ENCODE results near the gene CRBN.

CRBN gene

DNA sequence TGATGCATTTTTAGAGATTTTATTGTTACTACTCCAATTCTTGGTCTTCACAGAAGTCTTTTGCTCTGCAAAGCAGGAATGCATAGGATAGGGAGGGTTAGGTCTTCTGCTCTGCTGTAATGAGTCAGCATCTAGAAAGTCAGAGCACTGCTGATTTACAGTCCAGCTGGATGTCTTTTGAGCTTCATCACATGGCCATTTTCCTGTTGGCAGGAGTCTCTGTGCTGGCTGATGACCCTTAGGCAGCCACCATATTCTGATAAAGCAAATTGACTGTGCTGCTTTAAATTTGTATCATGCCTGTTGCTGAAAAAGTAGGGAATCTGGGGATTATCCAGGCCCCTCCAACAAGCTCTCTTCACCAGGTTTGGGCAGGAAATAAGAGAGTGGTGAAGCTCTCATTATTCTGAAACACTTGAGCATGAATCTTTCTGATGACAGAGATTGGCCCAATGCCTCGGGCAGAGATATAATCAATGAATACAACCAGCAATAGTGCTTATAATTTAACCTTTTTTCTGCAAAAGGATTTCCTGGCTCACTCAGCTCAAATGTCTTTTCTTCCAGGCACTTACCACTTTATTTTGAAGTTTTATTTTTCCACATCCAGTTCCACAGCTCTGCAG, 9.7 kb upstream of the CRBN start:
- no peak; the same call in 2 of the 3 replicates for ATAC-seq
- TF ChIP-seq ZNF565 (CRISPR knock-in tag; conservative IDR thresholded peaks at IDR 0.05; ENCODE audit: low read depth) (no peak), ZC3H10 (CRISPR knock-in tag; IDR thresholded peaks at IDR 0.05) (no peak), ISL1 (CRISPR knock-in tag; IDR thresholded peaks at IDR 0.05) (0 out of 2 replicates have a peak, but pooled peaks have one; percentile 6)

DNA sequence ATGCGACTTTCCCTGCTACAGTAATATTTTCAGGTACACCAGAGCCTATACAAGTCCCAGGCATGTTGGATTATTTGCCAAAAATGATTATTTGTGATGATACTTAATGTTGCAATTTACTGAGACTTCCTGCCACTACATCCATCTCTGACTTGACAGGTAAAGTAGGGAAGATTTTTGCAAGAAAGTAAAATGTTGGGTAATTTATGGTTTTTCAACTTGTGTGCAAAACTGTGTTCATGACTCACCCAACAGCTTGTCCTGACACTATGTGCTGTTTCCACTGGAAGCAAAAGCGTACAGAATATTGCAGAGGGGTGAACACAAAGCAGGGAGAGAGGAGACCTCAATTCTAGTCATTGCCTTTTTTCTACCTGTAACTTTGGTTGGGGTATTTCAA, 5.4 kb upstream of the CRBN start:
- TF ChIP-seq, protein P1, sequence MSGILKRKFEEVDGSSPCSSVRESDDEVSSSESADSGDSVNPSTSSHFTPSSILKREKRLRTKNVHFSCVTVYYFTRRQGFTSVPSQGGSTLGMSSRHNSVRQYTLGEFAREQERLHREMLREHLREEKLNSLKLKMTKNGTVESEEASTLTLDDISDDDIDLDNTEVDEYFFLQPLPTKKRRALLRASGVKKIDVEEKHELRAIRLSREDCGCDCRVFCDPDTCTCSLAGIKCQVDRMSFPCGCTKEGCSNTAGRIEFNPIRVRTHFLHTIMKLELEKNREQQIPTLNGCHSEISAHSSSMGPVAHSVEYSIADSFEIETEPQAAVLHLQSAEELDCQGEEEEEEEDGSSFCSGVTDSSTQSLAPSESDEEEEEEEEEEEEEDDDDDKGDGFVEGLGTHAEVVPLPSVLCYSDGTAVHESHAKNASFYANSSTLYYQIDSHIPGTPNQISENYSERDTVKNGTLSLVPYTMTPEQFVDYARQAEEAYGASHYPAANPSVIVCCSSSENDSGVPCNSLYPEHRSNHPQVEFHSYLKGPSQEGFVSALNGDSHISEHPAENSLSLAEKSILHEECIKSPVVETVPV (CRISPR knock-in tag; IDR thresholded peaks at IDR 0.05): no peak
- TF ChIP-seq ZNF565 (CRISPR knock-in tag; conservative IDR thresholded peaks at IDR 0.05; ENCODE audit: low read depth): no peak
- no peak for TF ChIP-seq CSDC2 (CRISPR knock-in tag; IDR thresholded peaks at IDR 0.05)
- no peak for TF ChIP-seq ESRRG (CRISPR knock-in tag; IDR thresholded peaks at IDR 0.05)
- no peak for TF ChIP-seq ARNTL (CRISPR knock-in tag; IDR thresholded peaks at IDR 0.05; ENCODE audit: borderline replicate concordance, low read depth)
- TF ChIP-seq, protein P2, sequence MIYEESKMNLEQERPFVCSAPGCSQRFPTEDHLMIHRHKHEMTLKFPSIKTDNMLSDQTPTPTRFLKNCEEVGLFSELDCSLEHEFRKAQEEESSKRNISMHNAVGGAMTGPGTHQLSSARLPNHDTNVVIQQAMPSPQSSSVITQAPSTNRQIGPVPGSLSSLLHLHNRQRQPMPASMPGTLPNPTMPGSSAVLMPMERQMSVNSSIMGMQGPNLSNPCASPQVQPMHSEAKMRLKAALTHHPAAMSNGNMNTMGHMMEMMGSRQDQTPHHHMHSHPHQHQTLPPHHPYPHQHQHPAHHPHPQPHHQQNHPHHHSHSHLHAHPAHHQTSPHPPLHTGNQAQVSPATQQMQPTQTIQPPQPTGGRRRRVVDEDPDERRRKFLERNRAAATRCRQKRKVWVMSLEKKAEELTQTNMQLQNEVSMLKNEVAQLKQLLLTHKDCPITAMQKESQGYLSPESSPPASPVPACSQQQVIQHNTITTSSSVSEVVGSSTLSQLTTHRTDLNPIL (CRISPR knock-in tag; IDR thresholded peaks at IDR 0.05; ENCODE audit: low read depth): no peak
- no peak for TF ChIP-seq ZNF8 (CRISPR knock-in tag; IDR thresholded peaks at IDR 0.05)
- TF ChIP-seq, protein P3, sequence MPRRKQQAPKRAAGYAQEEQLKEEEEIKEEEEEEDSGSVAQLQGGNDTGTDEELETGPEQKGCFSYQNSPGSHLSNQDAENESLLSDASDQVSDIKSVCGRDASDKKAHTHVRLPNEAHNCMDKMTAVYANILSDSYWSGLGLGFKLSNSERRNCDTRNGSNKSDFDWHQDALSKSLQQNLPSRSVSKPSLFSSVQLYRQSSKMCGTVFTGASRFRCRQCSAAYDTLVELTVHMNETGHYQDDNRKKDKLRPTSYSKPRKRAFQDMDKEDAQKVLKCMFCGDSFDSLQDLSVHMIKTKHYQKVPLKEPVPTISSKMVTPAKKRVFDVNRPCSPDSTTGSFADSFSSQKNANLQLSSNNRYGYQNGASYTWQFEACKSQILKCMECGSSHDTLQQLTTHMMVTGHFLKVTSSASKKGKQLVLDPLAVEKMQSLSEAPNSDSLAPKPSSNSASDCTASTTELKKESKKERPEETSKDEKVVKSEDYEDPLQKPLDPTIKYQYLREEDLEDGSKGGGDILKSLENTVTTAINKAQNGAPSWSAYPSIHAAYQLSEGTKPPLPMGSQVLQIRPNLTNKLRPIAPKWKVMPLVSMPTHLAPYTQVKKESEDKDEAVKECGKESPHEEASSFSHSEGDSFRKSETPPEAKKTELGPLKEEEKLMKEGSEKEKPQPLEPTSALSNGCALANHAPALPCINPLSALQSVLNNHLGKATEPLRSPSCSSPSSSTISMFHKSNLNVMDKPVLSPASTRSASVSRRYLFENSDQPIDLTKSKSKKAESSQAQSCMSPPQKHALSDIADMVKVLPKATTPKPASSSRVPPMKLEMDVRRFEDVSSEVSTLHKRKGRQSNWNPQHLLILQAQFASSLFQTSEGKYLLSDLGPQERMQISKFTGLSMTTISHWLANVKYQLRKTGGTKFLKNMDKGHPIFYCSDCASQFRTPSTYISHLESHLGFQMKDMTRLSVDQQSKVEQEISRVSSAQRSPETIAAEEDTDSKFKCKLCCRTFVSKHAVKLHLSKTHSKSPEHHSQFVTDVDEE (CRISPR knock-in tag; IDR thresholded peaks at IDR 0.05): no peak
- TF ChIP-seq, protein P4, sequence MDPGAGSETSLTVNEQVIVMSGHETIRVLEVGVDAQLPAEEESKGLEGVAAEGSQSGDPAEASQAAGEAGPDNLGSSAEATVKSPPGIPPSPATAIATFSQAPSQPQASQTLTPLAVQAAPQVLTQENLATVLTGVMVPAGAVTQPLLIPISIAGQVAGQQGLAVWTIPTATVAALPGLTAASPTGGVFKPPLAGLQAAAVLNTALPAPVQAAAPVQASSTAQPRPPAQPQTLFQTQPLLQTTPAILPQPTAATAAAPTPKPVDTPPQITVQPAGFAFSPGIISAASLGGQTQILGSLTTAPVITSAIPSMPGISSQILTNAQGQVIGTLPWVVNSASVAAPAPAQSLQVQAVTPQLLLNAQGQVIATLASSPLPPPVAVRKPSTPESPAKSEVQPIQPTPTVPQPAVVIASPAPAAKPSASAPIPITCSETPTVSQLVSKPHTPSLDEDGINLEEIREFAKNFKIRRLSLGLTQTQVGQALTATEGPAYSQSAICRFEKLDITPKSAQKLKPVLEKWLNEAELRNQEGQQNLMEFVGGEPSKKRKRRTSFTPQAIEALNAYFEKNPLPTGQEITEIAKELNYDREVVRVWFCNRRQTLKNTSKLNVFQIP (CRISPR knock-in tag; IDR thresholded peaks at IDR 0.05; ENCODE audit: borderline replicate concordance, low read depth): no peak
- TF ChIP-seq TCF4 (CRISPR knock-in tag; IDR thresholded peaks at IDR 0.05; ENCODE audit: borderline replicate concordance): no peak
- TF ChIP-seq, protein P5, sequence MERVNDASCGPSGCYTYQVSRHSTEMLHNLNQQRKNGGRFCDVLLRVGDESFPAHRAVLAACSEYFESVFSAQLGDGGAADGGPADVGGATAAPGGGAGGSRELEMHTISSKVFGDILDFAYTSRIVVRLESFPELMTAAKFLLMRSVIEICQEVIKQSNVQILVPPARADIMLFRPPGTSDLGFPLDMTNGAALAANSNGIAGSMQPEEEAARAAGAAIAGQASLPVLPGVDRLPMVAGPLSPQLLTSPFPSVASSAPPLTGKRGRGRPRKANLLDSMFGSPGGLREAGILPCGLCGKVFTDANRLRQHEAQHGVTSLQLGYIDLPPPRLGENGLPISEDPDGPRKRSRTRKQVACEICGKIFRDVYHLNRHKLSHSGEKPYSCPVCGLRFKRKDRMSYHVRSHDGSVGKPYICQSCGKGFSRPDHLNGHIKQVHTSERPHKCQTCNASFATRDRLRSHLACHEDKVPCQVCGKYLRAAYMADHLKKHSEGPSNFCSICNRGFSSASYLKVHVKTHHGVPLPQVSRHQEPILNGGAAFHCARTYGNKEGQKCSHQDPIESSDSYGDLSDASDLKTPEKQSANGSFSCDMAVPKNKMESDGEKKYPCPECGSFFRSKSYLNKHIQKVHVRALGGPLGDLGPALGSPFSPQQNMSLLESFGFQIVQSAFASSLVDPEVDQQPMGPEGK (CRISPR knock-in tag; IDR thresholded peaks at IDR 0.05; ENCODE audit: borderline replicate concordance): no peak

DNA sequence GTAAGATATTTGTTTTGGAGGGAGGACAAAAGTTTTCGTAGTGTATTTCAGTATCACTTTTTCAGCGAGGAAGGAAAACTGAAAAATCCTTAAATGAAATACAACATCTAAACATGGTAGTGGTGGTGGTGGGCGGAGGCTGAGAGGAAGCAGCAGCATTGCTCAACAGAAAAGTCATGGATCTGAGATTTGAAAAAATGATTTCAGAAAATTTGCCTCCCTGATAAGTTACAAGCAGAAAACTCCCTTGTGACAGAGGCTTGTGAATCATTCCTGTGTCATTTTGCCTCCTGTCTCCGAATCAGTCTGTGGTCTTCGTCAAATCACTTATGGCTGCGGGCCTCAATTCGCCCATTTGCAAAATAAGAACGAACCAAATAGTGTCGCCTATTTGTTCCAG, 965 bp upstream of the CRBN start:
- no peak for ATAC-seq
- no peak for TF ChIP-seq OSR1 (CRISPR knock-in tag; IDR thresholded peaks at IDR 0.05)
- no peak for TF ChIP-seq GLIS3 (CRISPR knock-in tag; IDR thresholded peaks at IDR 0.05)
- TF ChIP-seq ZNF70 (CRISPR knock-in tag; IDR thresholded peaks at IDR 0.05): no peak
- no peak for TF ChIP-seq ZFP3 (CRISPR knock-in tag; IDR thresholded peaks at IDR 0.05)
- TF ChIP-seq, protein P3 (CRISPR knock-in tag; IDR thresholded peaks at IDR 0.05): no peak
- TF ChIP-seq, protein P5 (CRISPR knock-in tag; IDR thresholded peaks at IDR 0.05; ENCODE audit: borderline replicate concordance): no peak
- no peak for TF ChIP-seq ISL1 (CRISPR knock-in tag; IDR thresholded peaks at IDR 0.05)
- TF ChIP-seq SNAI2 (CRISPR knock-in tag; IDR thresholded peaks at IDR 0.05): no peak
- TF ChIP-seq ZNF8 (CRISPR knock-in tag; IDR thresholded peaks at IDR 0.05): no peak
- no peak for TF ChIP-seq CSDC2 (CRISPR knock-in tag; IDR thresholded peaks at IDR 0.05)
- TF ChIP-seq, protein P4 (CRISPR knock-in tag; IDR thresholded peaks at IDR 0.05; ENCODE audit: borderline replicate concordance, low read depth): no peak
- TF ChIP-seq, protein P2 (CRISPR knock-in tag; IDR thresholded peaks at IDR 0.05; ENCODE audit: low read depth): no peak
- TF ChIP-seq ESRRG (CRISPR knock-in tag; IDR thresholded peaks at IDR 0.05): no peak

More for the DNA sequence above, 5.4 kb upstream of the CRBN start:
- no peak for ATAC-seq
